NCI-H82 (cell line): ENCODE results near the gene SEMA3G.

ENCODE experiments used
- DNase-seq: peaks from one replicate; lab custom pipeline; 2025; lab: John Stamatoyannopoulos, UW

Gene SEMA3G

GRCh38 chr3:52394751-52395502, 50.0 kb downstream of the SEMA3G start:
- no peak for DNase-seq

DNA sequence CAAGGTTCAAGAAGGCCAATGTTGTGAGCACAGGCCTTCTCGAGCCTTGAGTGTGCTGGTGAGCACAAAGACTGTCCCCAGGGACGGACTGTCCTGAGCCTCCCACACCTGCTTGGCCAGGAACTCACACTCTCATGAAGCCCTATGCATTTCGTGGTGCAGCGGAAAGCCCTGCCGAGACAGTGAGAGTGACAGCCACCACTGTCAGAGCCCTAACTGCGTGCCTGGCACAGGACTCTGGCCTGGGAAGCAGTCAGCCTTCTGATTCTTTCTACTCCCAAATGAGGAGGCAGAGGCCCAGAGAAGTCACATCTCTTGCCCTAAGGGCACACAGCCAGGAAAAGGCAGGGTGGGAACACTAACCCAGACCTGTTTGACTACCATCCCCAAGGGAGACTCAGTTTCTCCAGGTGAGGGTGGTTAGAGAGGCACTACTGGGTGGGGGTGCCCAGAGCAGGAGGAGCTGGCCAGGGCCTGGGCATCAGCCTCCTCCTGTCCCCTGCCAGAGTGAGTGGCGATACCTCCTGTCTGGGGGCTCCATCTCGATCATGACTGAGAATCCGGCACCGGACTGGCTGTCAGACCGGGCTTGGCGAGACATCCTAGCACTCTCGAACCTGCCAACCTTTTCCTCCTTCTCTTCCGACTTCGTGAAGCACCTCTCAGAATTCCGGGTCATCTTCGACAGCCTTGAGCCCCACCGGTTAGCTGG, 50.8 kb downstream of the SEMA3G start:
- no peak for DNase-seq

GRCh38 chr3:52393131-52393807, 51.6 kb downstream of the SEMA3G start:
- DNase-seq, result no peak

DNA sequence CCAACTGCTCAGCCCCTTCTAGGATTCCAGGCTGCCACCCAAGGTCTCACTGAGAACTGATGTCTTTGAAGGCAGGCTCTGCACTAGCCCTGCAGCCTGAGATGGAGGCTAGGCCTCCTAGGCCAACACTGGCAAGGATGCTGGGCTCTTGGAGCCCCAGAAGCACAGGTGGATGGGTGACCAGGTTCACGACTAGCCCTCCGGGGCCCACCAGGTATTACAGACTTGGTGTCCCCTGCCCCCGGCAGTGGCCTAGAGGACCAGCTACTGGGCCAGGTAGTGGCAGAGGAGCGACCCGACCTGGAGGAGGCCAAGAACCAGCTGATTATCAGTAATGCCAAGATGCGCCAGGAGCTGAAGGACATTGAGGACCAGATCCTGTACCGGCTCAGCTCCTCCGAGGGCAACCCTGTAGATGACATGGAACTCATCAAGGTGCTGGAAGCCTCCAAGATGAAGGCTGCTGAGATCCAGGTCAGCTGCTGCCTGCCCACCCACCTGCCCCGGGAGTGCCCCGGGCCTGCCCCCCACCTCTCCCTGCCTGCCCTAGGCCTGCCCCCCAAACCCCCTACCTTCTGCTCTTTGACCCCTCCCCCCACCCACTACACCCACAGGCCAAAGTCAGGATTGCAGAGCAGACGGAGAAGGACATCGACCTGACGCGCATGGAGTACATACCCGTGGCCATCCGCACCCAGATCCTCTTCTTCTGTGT, 52.5 kb downstream of the SEMA3G start:
- no peak for DNase-seq

GRCh38 chr3:52391096-52391495, 53.8 kb downstream of the SEMA3G start:
- DNase-seq, result no peak

- DNase-seq, result peak; percentile 9
Measured at GRCh38 chr3:52388933-52389332, 56.0 kb downstream of the SEMA3G start.

DNA sequence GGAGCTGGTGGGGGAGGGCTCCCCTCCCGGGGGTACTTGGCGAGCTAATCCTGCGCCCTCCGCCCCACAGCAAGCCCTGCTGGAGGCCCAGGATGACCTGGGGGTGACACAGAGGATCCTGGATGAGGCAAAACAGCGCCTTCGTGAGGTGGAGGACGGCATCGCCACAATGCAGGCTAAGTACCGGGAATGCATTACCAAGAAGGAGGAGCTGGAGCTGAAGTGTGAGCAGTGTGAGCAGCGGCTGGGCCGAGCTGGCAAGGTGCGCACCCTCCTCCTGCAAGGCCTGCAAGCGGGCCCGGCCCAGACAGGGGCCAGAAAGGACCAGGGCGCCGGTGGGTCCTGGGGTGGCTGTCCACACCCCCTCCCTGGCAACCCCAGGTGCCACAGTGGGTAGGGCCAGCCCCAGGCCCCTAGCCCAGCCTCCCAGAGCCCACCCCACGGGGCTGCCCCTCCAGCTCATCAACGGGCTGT, 56.5 kb downstream of the SEMA3G start:
- DNase-seq, result no peak

GRCh38 chr3:52387481-52387880, 57.4 kb downstream of the SEMA3G start:
- DNase-seq, result no peak

GRCh38 chr3:52385157-52385556, 59.7 kb downstream of the SEMA3G start:
- DNase-seq, result peak; percentile 81

DNA sequence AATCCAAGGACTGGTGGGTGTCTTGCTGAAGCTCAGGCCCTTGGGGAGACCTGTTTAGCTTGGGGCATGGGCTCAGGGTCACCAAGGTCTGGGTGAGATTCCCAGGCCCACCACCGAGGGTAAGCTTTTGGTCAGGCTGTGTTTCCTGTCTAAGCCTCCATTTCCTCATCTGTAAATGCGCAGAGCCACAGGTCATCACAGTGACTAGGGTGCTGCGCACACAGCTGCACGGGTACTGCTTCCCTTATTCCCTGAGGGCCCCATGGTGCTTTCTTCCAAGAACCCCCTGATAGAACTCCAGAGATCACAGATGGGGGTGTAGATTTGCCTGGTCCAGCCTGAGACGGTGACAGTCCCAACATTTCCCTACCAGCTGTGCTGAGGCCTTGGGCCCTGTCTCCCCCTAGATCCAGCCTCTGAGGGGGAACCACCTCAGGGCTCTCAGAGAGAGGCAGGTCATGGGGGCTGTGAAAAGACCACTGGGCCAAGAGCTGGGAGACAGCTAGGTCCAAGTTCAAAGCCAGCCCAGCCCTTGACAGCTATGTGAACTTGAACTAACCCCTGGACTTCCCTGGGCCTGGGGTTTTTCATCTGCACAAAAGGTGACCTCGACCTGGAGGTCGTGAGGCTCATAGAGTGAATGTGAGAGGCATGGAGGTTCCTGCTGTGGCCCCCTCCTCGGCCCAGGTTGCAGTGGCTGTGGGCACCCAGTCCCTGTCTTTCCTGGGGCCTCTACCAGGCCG, 60.7 kb downstream of the SEMA3G start:
- no peak for DNase-seq

- no peak for DNase-seq
Measured at GRCh38 chr3:52383446-52383845, 61.5 kb downstream of the SEMA3G start.
